Astrocyte (in vitro differentiated cells and primary cell): ENCODE measurements around the gene CSRNP3.

Experiments
- EZH2 ChIP-seq: IDR thresholded peaks from 2 replicates; pipeline ENCODE4 v1.6.1; 2012; ENCODE audit warnings: mild to moderate bottlenecking, low read length, inconsistent platforms; ENCODE audit not compliant: insufficient read depth
- TF ChIP-seq, protein P1 (sequence below): IDR thresholded peaks from 2 replicates; pipeline ENCODE4 v1.5.1; 2011; ENCODE audit warnings: low read depth, mild to moderate bottlenecking, inconsistent platforms, low read length, moderate library complexity; ENCODE audit not compliant: insufficient read depth

DNA sequence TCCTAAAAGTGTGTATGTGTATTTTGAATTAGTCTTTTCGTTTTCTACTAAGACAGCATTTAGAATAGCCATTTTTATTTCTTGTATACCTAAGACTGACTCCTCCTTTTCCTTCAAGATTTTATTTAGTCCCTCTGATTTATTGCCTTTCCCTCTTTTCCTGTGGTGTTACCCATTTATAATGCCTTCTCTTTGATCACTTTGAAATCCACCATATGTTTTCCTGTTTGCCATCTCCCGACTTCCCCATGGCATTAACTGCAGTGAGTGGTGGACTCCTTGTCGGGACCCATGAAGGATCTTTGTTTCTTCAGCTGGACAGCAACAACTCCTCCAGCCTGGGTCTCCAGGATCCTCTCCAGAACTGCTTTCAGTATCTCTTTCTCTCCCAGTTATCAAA lies 160.7 kb downstream of the CSRNP3 start:
- TF ChIP-seq EZH2, result no peak
- TF ChIP-seq, protein P1, sequence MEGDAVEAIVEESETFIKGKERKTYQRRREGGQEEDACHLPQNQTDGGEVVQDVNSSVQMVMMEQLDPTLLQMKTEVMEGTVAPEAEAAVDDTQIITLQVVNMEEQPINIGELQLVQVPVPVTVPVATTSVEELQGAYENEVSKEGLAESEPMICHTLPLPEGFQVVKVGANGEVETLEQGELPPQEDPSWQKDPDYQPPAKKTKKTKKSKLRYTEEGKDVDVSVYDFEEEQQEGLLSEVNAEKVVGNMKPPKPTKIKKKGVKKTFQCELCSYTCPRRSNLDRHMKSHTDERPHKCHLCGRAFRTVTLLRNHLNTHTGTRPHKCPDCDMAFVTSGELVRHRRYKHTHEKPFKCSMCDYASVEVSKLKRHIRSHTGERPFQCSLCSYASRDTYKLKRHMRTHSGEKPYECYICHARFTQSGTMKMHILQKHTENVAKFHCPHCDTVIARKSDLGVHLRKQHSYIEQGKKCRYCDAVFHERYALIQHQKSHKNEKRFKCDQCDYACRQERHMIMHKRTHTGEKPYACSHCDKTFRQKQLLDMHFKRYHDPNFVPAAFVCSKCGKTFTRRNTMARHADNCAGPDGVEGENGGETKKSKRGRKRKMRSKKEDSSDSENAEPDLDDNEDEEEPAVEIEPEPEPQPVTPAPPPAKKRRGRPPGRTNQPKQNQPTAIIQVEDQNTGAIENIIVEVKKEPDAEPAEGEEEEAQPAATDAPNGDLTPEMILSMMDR, result no peak
